Head of caudate nucleus (tissue), 42 donors: ENCODE measurements around the gene GFI1B.

Experiments
- DNase-seq, 42 donors: peaks; one replicate each; pipeline versions ENCODE4 v3.0.0 to v3.0.0-alpha.2; 2020 to 2021; ENCODE audit warnings: mixed read lengths in 7 of 42
- intact Hi-C: fragments of 100-400 bp; cut with DNase I; formaldehyde crosslinking; loops from one replicate; pipeline ENCODE4 v1.15.0; 2022

GFI1B gene

GRCh38 chr9:133004091-133004998 is 25.9 kb downstream of the GFI1B start:
- DNase-seq = peak in 4 of 42 donors; percentile 7 to 44 (median 22)

GRCh38 chr9:133004999-133005760 is 26.7 kb downstream of the GFI1B start:
- intact Hi-C loops = no loop called here
- DNase-seq = no peak

More at GRCh38 chr9:133004091-133004998, 25.9 kb downstream of the GFI1B start:
- intact Hi-C loops = no loop called here

- DNase-seq = no peak
- intact Hi-C loops = no loop called here
Observed at GRCh38 chr9:133005957-133006356, 27.5 kb downstream of the GFI1B start.

GRCh38 chr9:133006731-133007352 is 28.3 kb downstream of the GFI1B start:
- no peak for DNase-seq
- intact Hi-C loops = no loop called here

GRCh38 chr9:133008406-133008805 is 29.9 kb downstream of the GFI1B start:
- intact Hi-C loops = no loop called here
- DNase-seq = no peak

GRCh38 chr9:133008824-133009223 is 30.3 kb downstream of the GFI1B start:
- DNase-seq = no peak
- intact Hi-C loops = no loop called here

- intact Hi-C loops = no loop called here
- DNase-seq = no peak
Observed at GRCh38 chr9:133009906-133010582, 31.6 kb downstream of the GFI1B start.

- no peak for DNase-seq
- intact Hi-C loops = no loop called here
Observed at GRCh38 chr9:133014696-133015095, 36.2 kb downstream of the GFI1B start.

GRCh38 chr9:133023117-133023890 is 44.8 kb downstream of the GFI1B start:
- intact Hi-C loops = no loop called here
- no peak for DNase-seq

GRCh38 chr9:133026426-133026825 is 47.9 kb downstream of the GFI1B start:
- intact Hi-C loops = no loop called here
- DNase-seq = no peak

GRCh38 chr9:133027134-133027533 is 48.6 kb downstream of the GFI1B start:
- intact Hi-C loops = no loop called here
- DNase-seq = no peak

- DNase-seq = no peak
Observed at GRCh38 chr9:133028221-133028620, 49.7 kb downstream of the GFI1B start.

GRCh38 chr9:133029994-133030316 is 51.5 kb downstream of the GFI1B start:
- DNase-seq = peak in 1 of 42 donors; percentile 13
- intact Hi-C loops = no loop called here

More at GRCh38 chr9:133028221-133028620, 49.7 kb downstream of the GFI1B start:
- intact Hi-C loops = no loop called here

- peak; percentile 90 to 98 (median 96) for DNase-seq
- intact Hi-C loops = no loop called here
Observed at GRCh38 chr9:133030317-133031129, 52.0 kb downstream of the GFI1B start, which contains the start of gene GTF3C5. GTF3C5 (plus strand) TSS chr9:133030997; CDS start chr9:133031012, 15 bp downstream.

- no peak for DNase-seq
- intact Hi-C loops = no loop called here
Observed at GRCh38 chr9:133031130-133031422, 52.6 kb downstream of the GFI1B start.

- intact Hi-C loops = no loop called here
- no peak for DNase-seq
Observed at GRCh38 chr9:133031496-133031911, 53.0 kb downstream of the GFI1B start.

- intact Hi-C loops = no loop called here
- DNase-seq = no peak
Observed at GRCh38 chr9:133032171-133032570, 53.7 kb downstream of the GFI1B start.

- DNase-seq = no peak
- intact Hi-C loops = no loop called here
Observed at GRCh38 chr9:133035669-133036068, 57.2 kb downstream of the GFI1B start.
